Mammary epithelial cell (primary cell): ENCODE measurements around the gene ANXA3.

Source experiments
- CTCF ChIP-seq, 2 donors: IDR thresholded peaks in 1 of 2; conservative IDR thresholded peaks in 1 of 2; 2 replicates each; pipeline ENCODE4 v1.5.1; 2011 to 2012; ENCODE audit warnings: inconsistent platforms in 2 of 2, low read length in 2 of 2, mild to moderate bottlenecking in 2 of 2, control low read depth in 1 of 2, low read depth in 1 of 2; ENCODE audit not compliant: insufficient read depth in 1 of 2; ENCODE audit errors: extremely low read depth in 1 of 2
- EZH2 ChIP-seq: IDR thresholded peaks from 2 replicates; pipeline ENCODE4 v1.6.1; 2012; ENCODE audit warnings: low read length, inconsistent platforms, borderline replicate concordance

GRCh38 chr4:78608684-78609083 lies 57.1 kb downstream of the ANXA3 start:
- no peak for TF ChIP-seq CTCF (conservative IDR thresholded peaks at IDR 0.05 in 1 of 2, IDR thresholded peaks at IDR 0.05 in 1 of 2; ENCODE audit: extremely low read depth in 1 of 2, insufficient read depth in 1 of 2, low read depth in 1 of 2, low read length in 2 of 2)
- TF ChIP-seq EZH2: no peak
